Neural progenitor cell (in vitro differentiated cells): ENCODE data around the gene CACNA1C. TPM values are rescaled to one million over a fixed set of nuclear protein-coding genes. Genes with fewer than 3 reads are reported as not detected.
A peak's percentile ranks its signal among the peaks of the same experiment; 100 is the strongest.

Source experiments
- DNase-seq: peaks from one replicate; pipeline ENCODE4 v3.0.0-alpha.2; 2016; ENCODE audit warnings: low spot score
- H2AFZ ChIP-seq: fragments of 200-600 bp; sonication (generic); replicated peaks from 2 replicates; pipeline ENCODE4 v1.6.1; 2016; ENCODE audit warnings: antibody characterized with exemption
- H3F3A ChIP-seq: fragments of 200-600 bp; sonication (generic); 2 replicates; pipeline ENCODE4 v1.6.1; 2016; ENCODE audit warnings: antibody characterized with exemption, low read depth
- H3K27ac ChIP-seq: fragments of 200-600 bp; sonication (generic); 2 replicates; pipeline ENCODE4 v1.5.1; 2016; ENCODE audit warnings: mild to moderate bottlenecking
- H3K27me3 ChIP-seq: fragments of 200-600 bp; sonication (generic); 2 replicates; pipeline ENCODE4 v1.6.1; 2016; ENCODE audit warnings: mild to moderate bottlenecking, moderate library complexity
- H3K36me3 ChIP-seq: fragments of 200-600 bp; sonication (generic); 2 replicates; pipeline ENCODE4 v1.5.1; 2016
- H3K4me1 ChIP-seq: fragments of 200-600 bp; sonication (generic); 2 replicates; pipeline ENCODE4 v1.6.1; 2016; ENCODE audit warnings: mixed run types
- H3K4me2 ChIP-seq: fragments of 200-600 bp; sonication (generic); 2 replicates; pipeline ENCODE4 v1.6.1; 2016
- H3K4me3 ChIP-seq: fragments of 200-600 bp; sonication (generic); 2 replicates; pipeline ENCODE4 v1.5.1; 2016
- H3K79me2 ChIP-seq: fragments of 200-600 bp; sonication (generic); 2 replicates; pipeline ENCODE4 v1.6.1; 2016; ENCODE audit warnings: low read depth
- H3K9ac ChIP-seq: fragments of 200-600 bp; sonication (generic); 2 replicates; pipeline ENCODE4 v1.6.1; 2016
- H3K9me3 ChIP-seq: fragments of 200-600 bp; sonication (generic); 2 replicates; pipeline ENCODE4 v1.5.1; 2016; ENCODE audit warnings: low read depth
- H4K20me1 ChIP-seq: fragments of 200-600 bp; sonication (generic); 2 replicates; pipeline ENCODE4 v1.6.1; 2016; ENCODE audit warnings: low read depth
- H3K27ac Mint-ChIP-seq: 3 replicates; pipeline ENCODE4 v1.8.0; 2021; ENCODE audit warnings: mixed read lengths
- H3K27me3 Mint-ChIP-seq: 2 replicates; pipeline ENCODE4 v1.8.0; 2022; ENCODE audit warnings: low read depth, mild to moderate bottlenecking, inconsistent platforms, moderate library complexity, mixed read lengths; ENCODE audit not compliant: insufficient read depth
- H3K36me3 Mint-ChIP-seq: 3 replicates; pipeline ENCODE4 v1.8.0; 2021; ENCODE audit warnings: mixed read lengths
- H3K4me1 Mint-ChIP-seq: 3 replicates; pipeline ENCODE4 v1.8.0; 2021; ENCODE audit warnings: mixed read lengths
- H3K4me3 Mint-ChIP-seq: 3 replicates; pipeline ENCODE4 v1.8.0; 2021; ENCODE audit warnings: mild to moderate bottlenecking, moderate library complexity, mixed read lengths
- H3K9me3 Mint-ChIP-seq: 3 replicates; pipeline ENCODE4 v1.8.0; 2020; ENCODE audit warnings: mixed read lengths
- CTCF ChIP-seq: fragments of 200-600 bp; sonication (generic); IDR thresholded peaks from 2 replicates; pipeline ENCODE4 v1.5.1; 2017; ENCODE audit warnings: antibody characterized with exemption, mild to moderate bottlenecking
- EZH2 ChIP-seq: fragments of 200-600 bp; sonication (generic); IDR thresholded peaks from 2 replicates; pipeline ENCODE4 v1.6.1; 2017; ENCODE audit warnings: antibody characterized with exemption, mild to moderate bottlenecking, moderate library complexity
- EZH2phosphoT487 ChIP-seq: fragments of 200-600 bp; sonication (generic); IDR thresholded peaks from 2 replicates; pipeline ENCODE4 v1.6.1; 2017; ENCODE audit warnings: antibody characterized with exemption
- total RNA-seq: library from RNA; depleted of rRNA; stranded (reverse); fragments of >200 nt; gene quantifications from 2 replicates; pipeline ENCODE4 v1.2.3, GENCODE V29; 2015; ENCODE audit warnings: low replicate concordance

Gene CACNA1C
- total RNA-seq, 1 donor from 2014 or later = 2.7 TPM

- no peaks in the 10 kb centered on the region for H3F3A ChIP-seq
- no peak overlapping the region for H3K4me2 ChIP-seq
- H3K4me3 ChIP-seq = no peak overlapping the region
- no peak overlapping the region for H2AFZ ChIP-seq
- no peak for DNase-seq
- H3K36me3 Mint-ChIP-seq = no peaks in the 10 kb centered on the region
- H3K4me1 ChIP-seq = peaks cover 6% of the 10 kb centered on the region
- H3K4me3 Mint-ChIP-seq = no peak overlapping the region
- H3K79me2 ChIP-seq = no peaks in the 10 kb centered on the region
- no peaks in the 10 kb centered on the region for H3K36me3 ChIP-seq
- peak overlapping the region; percentile 85 for H3K27ac Mint-ChIP-seq
- H3K4me1 Mint-ChIP-seq = peaks cover 24% of the 10 kb centered on the region
- H3K27ac ChIP-seq = no peak overlapping the region
- no peak overlapping the region for H3K9ac ChIP-seq
- H3K9me3 Mint-ChIP-seq = peaks cover 1% of the 10 kb centered on the region
- peaks cover 3% of the 10 kb centered on the region for H3K27me3 Mint-ChIP-seq
- no peaks in the 10 kb centered on the region for H3K9me3 ChIP-seq
- no peaks in the 10 kb centered on the region for H3K27me3 ChIP-seq
- TF ChIP-seq EZH2phosphoT487 (no peak), EZH2 (no peak), CTCF (no peak)
- no peaks in the 10 kb centered on the region for H4K20me1 ChIP-seq
Measured at GRCh38 chr12:2138294-2138693, 85.5 kb downstream of the CACNA1C start.

- no peak for DNase-seq
- H3K4me1 Mint-ChIP-seq = peaks cover 24% of the 10 kb centered on the region
- H3K79me2 ChIP-seq = no peaks in the 10 kb centered on the region
- H3K27ac ChIP-seq = no peak overlapping the region
- H2AFZ ChIP-seq = no peak overlapping the region
- H3K9me3 Mint-ChIP-seq = peaks cover 1% of the 10 kb centered on the region
- H4K20me1 ChIP-seq = no peaks in the 10 kb centered on the region
- peaks cover 3% of the 10 kb centered on the region for H3K27me3 Mint-ChIP-seq
- no peaks in the 10 kb centered on the region for H3K27me3 ChIP-seq
- H3K4me1 ChIP-seq = peaks cover 6% of the 10 kb centered on the region
- no peak overlapping the region for H3K4me3 ChIP-seq
- H3K9ac ChIP-seq = no peak overlapping the region
- no peaks in the 10 kb centered on the region for H3F3A ChIP-seq
- no peak overlapping the region for H3K4me3 Mint-ChIP-seq
- H3K27ac Mint-ChIP-seq = no peak overlapping the region
- no peaks in the 10 kb centered on the region for H3K36me3 ChIP-seq
- TF ChIP-seq EZH2phosphoT487 = no peak
- TF ChIP-seq CTCF = no peak
- no peak for TF ChIP-seq EZH2
- H3K36me3 Mint-ChIP-seq = no peaks in the 10 kb centered on the region
- H3K9me3 ChIP-seq = no peaks in the 10 kb centered on the region
- no peak overlapping the region for H3K4me2 ChIP-seq
Measured at GRCh38 chr12:2138871-2139308, 86.1 kb downstream of the CACNA1C start.

- Histone ChIP-seq H4K20me1 (no peaks in the 10 kb centered on the region), H3K4me1 (peaks cover 6% of the 10 kb centered on the region), H3K27me3 (no peaks in the 10 kb centered on the region), H3K79me2 (no peaks in the 10 kb centered on the region), H3K27ac (no peak overlapping the region), H3K4me3 (no peak overlapping the region), H3K4me2 (no peak overlapping the region), H2AFZ (no peak overlapping the region), H3K9ac (no peak overlapping the region), H3K9me3 (no peaks in the 10 kb centered on the region), H3F3A (no peaks in the 10 kb centered on the region), H3K36me3 (no peaks in the 10 kb centered on the region)
- TF ChIP-seq CTCF = no peak
- TF ChIP-seq EZH2phosphoT487 = no peak
- no peak for TF ChIP-seq EZH2
- H3K27ac Mint-ChIP-seq = no peak overlapping the region
- H3K27me3 Mint-ChIP-seq = peaks cover 3% of the 10 kb centered on the region
- peaks cover 24% of the 10 kb centered on the region for H3K4me1 Mint-ChIP-seq
- peaks cover 1% of the 10 kb centered on the region for H3K9me3 Mint-ChIP-seq
- DNase-seq = no peak
- H3K4me3 Mint-ChIP-seq = no peak overlapping the region
- no peaks in the 10 kb centered on the region for H3K36me3 Mint-ChIP-seq
Measured at GRCh38 chr12:2139651-2140050, 86.9 kb downstream of the CACNA1C start.
